Vagina (tissue), 2 donors: ENCODE measurements around the gene CCL23.

Experiments
- CTCF ChIP-seq, 3 experiments: fragments of 450-650 bp in 2 of 3; fragments of 200-600 bp in 1 of 3; sonication (generic) in 1 of 3; IDR thresholded peaks; one replicate each; pipeline ENCODE4 v1.5.1; 2017 to 2019; ENCODE audit warnings: antibody characterized with exemption in 3 of 3, mild to moderate bottlenecking in 2 of 3, moderate library complexity in 2 of 3
- POLR2A ChIP-seq, 2 donors: fragments of 450-650 bp; IDR thresholded peaks; one replicate each; pipeline ENCODE4 v1.6.1; 2017; ENCODE audit warnings: antibody characterized with exemption in 2 of 2, mild to moderate bottlenecking in 2 of 2, moderate library complexity in 2 of 2
- POLR2AphosphoS5 ChIP-seq, 2 donors: sonication (generic); formaldehyde crosslinking; IDR thresholded peaks; one replicate each; pipeline ENCODE4 v1.9.0; 2017; ENCODE audit warnings: antibody characterized with exemption in 2 of 2, mild to moderate bottlenecking in 2 of 2, low read depth in 1 of 2; ENCODE audit not compliant: insufficient read depth in 1 of 2

GRCh38 chr17:35977509-35977908, 40.3 kb downstream of the CCL23 start:
- TF ChIP-seq CTCF (IDR thresholded peaks at IDR 0.05) (no peak), POLR2AphosphoS5 (IDR thresholded peaks at IDR 0.05; ENCODE audit: insufficient read depth in 1 of 2, low read depth in 1 of 2) (no peak), POLR2A (IDR thresholded peaks at IDR 0.05) (no peak)
